GM12892 (cell line): ENCODE data around the gene GNGT2.

Source experiments
- POLR2A ChIP-seq: IDR thresholded peaks from 2 replicates; pipeline ENCODE4 v1.6.1; 2011; ENCODE audit warnings: low read depth, low read length, control low read depth
- POLR2AphosphoS5 ChIP-seq: IDR thresholded peaks from 2 replicates; pipeline ENCODE4 v1.6.1; 2011; ENCODE audit warnings: low read depth, low read length, control low read depth

- TF ChIP-seq POLR2A, result no peak
- TF ChIP-seq POLR2AphosphoS5, result no peak
These were observed 27.0 kb downstream of the GNGT2 start for GRCh38 chr17:49183341-49183740.
